Tibial nerve (tissue), 4 donors: ENCODE data around the gene THOC1.

Experiments
- CTCF ChIP-seq, 5 experiments: fragments of 200-600 bp in 3 of 5; fragments of 450-650 bp in 2 of 5; sonication (generic) in 3 of 5; IDR thresholded peaks; one replicate each; pipeline ENCODE4 v1.5.1; 2016 to 2019; ENCODE audit warnings: antibody characterized with exemption in 5 of 5, mild to moderate bottlenecking in 3 of 5, moderate library complexity in 2 of 5
- EP300 ChIP-seq, 2 donors: sonication (generic); formaldehyde crosslinking; IDR thresholded peaks; one replicate each; pipeline ENCODE4 v1.6.1; 2017; ENCODE audit warnings: antibody characterized with exemption in 2 of 2, mild to moderate bottlenecking in 1 of 2

- no peak for TF ChIP-seq CTCF (IDR thresholded peaks at IDR 0.05)
- TF ChIP-seq EP300 (IDR thresholded peaks at IDR 0.05): no peak
These were observed 24.4 kb upstream of the THOC1 start for GRCh38 chr18:292271-292670.
